Tibial nerve (tissue), 4 donors: Measurements from ENCODE around the gene TMEM192. TPM values are rescaled to one million over a fixed set of nuclear protein-coding genes. Genes with fewer than 3 reads are reported as not detected.
A peak's percentile ranks its signal among the peaks of the same experiment; 100 is the strongest.
"Not testable (repeated sequence)": the region's sequence is repeated elsewhere in the genome, so short reads cannot be mapped to it uniquely, and the experiment has no call there.

ENCODE experiments used
- DNase-seq, 2 donors: peaks; one replicate each; pipeline ENCODE4 v3.0.0-alpha.2; 2019; ENCODE audit warnings: low spot score in 2 of 2
- H3K27ac ChIP-seq, 4 donors: fragments of 200-600 bp; sonication (generic) in 3 of 4; one replicate each; pipeline ENCODE4 v1.5.1; 2017 to 2019; ENCODE audit warnings: mild to moderate bottlenecking in 1 of 4
- H3K27me3 ChIP-seq, 2 donors: fragments of 200-600 bp; sonication (generic) in 1 of 2; one replicate each; pipeline versions ENCODE4 v1.5.1 to v1.6.0; 2017 to 2019
- H3K36me3 ChIP-seq, 3 donors: fragments of 200-600 bp; sonication (generic); one replicate each; pipeline ENCODE4 v1.5.1; 2018 to 2019
- H3K4me1 ChIP-seq, 4 donors: fragments of 200-600 bp; sonication (generic) in 3 of 4; one replicate each; pipeline ENCODE4 v1.5.1; 2017 to 2019
- H3K4me3 ChIP-seq, 4 donors: fragments of 200-600 bp; sonication (generic) in 3 of 4; one replicate each; pipeline ENCODE4 v1.5.1; 2017 to 2019; ENCODE audit warnings: mild to moderate bottlenecking in 1 of 4, moderate library complexity in 1 of 4
- H3K9me3 ChIP-seq, 4 donors: fragments of 200-600 bp; sonication (generic) in 3 of 4; one replicate each; pipeline ENCODE4 v1.5.1; 2017 to 2019
- CTCF ChIP-seq, 5 experiments: fragments of 200-600 bp in 3 of 5; fragments of 450-650 bp in 2 of 5; sonication (generic) in 3 of 5; IDR thresholded peaks; one replicate each; pipeline ENCODE4 v1.5.1; 2016 to 2019; ENCODE audit warnings: antibody characterized with exemption in 5 of 5, mild to moderate bottlenecking in 3 of 5, moderate library complexity in 2 of 5
- EP300 ChIP-seq, 2 donors: sonication (generic); formaldehyde crosslinking; IDR thresholded peaks; one replicate each; pipeline ENCODE4 v1.6.1; 2017; ENCODE audit warnings: antibody characterized with exemption in 2 of 2, mild to moderate bottlenecking in 1 of 2
- POLR2A ChIP-seq, 2 donors: fragments of 450-650 bp; IDR thresholded peaks; one replicate each; pipeline ENCODE4 v1.6.1; 2017; ENCODE audit warnings: antibody characterized with exemption in 2 of 2, mild to moderate bottlenecking in 2 of 2, moderate library complexity in 2 of 2
- WGBS, 2 donors: methylation state at CpG; one replicate each; pipeline ENCODE4 v1.1.5; 2018; 5-methylcytosine and 5-hydroxymethylcytosine counted together
- total RNA-seq, 4 donors: library from RNA; depleted of rRNA; stranded (reverse); fragments of >200 nt; gene quantifications; one replicate each; pipeline ENCODE4 v1.1.0, GENCODE V29; 2016

The TMEM192 gene
- total RNA-seq, 4 donors from 2014 or later = 15.6 to 32.4 (median 20.4) TPM

DNA sequence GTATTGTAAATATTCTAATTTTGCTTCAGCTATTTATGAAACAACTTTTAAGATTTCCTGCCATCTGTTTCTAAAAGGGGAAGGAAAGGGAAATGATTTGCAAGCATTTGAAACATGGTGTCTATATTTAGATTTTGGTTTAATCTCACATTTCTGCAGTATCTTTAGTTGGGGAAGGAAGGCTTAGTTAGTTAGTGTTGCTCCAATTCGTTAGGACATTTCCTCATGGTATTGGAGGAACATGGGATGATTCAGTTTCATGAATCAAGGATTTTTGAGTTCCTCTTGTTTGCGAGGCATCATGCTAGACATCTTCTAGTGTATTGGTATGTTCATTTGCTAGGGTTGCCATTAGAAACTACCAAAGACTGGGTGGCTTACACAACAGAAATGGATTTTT is 20.5 kb upstream of the TMEM192 start:
- Histone ChIP-seq H3K27me3 (no peaks in the 10 kb centered on the region), H3K4me1 (peaks cover 0 to 7% (median 0%) of the 10 kb centered on the region in 4 donors), H3K9me3 (peaks cover 0 to 7% (median 0%) of the 10 kb centered on the region in 4 donors), H3K36me3 (no peaks in the 10 kb centered on the region), H3K27ac (no peak overlapping the region), H3K4me3 (no peak overlapping the region)
- DNase-seq = no peak
- TF ChIP-seq EP300 (IDR thresholded peaks at IDR 0.05) = peak in 1 of 2 donors; percentile 37
- no peak for TF ChIP-seq CTCF (IDR thresholded peaks at IDR 0.05)
- TF ChIP-seq POLR2A (IDR thresholded peaks at IDR 0.05) = no peak
- WGBS, 2 donors = 61 to 67% methylated on average over 2 of the region's 2 CpGs

DNA sequence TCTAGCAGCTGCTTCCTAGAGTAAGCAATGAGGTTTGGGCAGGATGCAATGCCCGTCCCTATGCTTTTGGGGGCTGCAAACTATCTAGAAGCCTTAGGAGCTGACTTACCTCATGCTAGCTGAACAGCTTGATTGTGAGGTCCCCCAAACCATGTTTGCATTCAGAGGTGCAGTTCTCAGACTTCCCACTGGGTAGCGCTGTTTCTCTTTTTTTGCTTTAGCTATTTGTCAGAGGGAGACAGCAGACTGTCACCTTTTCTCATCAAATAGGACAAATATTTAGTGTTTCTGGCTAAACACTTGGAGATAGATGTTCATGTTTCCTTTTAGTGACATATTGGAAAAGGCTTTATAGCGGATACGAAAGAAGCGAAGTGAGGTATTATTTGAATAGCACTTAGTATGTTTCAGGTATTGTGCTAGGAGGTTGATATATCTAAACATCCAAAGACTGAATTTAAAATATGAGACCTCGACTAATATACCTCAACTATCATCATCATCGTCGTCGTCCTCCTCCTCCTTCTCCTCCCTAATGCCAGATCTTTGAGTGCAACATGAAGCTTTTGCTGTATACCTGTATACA is 18.7 kb upstream of the TMEM192 start:
- H3K27me3 ChIP-seq = no peaks in the 10 kb centered on the region
- WGBS, 2 donors = 17 to 24% methylated on average over 9 of the region's 9 CpGs
- H3K9me3 ChIP-seq = no peaks in the 10 kb centered on the region
- no peak overlapping the region for H3K27ac ChIP-seq
- peak; percentile 41 to 84 for DNase-seq
- TF ChIP-seq CTCF (IDR thresholded peaks at IDR 0.05) (peak; percentile 83 to 94 (median 89)), POLR2A (IDR thresholded peaks at IDR 0.05) (no peak), EP300 (IDR thresholded peaks at IDR 0.05) (no peak)
- H3K4me3 ChIP-seq = no peak overlapping the region
- peaks cover 0 to 7% (median 0%) of the 10 kb centered on the region in 4 donors for H3K4me1 ChIP-seq
- H3K36me3 ChIP-seq = no peaks in the 10 kb centered on the region

DNA sequence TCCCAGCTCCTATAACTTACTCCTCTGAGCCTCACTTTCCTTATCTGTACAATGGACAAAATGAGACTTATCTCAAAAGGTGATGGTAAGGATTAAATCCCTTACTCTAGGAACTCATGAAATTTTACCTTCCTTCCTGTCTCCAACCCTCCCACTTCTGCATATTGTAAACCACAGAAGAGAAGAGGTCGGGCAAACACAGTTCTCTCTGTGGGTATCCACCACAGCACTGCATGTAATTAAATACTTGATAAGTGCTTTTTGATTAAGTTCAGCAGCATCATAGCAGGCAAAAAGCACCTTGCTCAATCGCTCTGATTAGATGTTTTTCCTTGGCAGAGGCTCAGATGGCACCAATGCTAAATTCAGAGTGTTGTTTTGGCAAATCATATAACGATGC is 17.3 kb upstream of the TMEM192 start:
- DNase-seq = no peak
- Histone ChIP-seq H3K27ac (no peak overlapping the region), H3K4me1 (peaks cover 0 to 7% (median 0%) of the 10 kb centered on the region in 4 donors), H3K27me3 (no peaks in the 10 kb centered on the region), H3K9me3 (no peaks in the 10 kb centered on the region), H3K4me3 (no peak overlapping the region), H3K36me3 (no peaks in the 10 kb centered on the region)
- TF ChIP-seq CTCF (IDR thresholded peaks at IDR 0.05) (no peak), EP300 (IDR thresholded peaks at IDR 0.05) (no peak), POLR2A (IDR thresholded peaks at IDR 0.05) (no peak)
- WGBS, 2 donors = 59% methylated on average over 3 of the region's 3 CpGs

DNA sequence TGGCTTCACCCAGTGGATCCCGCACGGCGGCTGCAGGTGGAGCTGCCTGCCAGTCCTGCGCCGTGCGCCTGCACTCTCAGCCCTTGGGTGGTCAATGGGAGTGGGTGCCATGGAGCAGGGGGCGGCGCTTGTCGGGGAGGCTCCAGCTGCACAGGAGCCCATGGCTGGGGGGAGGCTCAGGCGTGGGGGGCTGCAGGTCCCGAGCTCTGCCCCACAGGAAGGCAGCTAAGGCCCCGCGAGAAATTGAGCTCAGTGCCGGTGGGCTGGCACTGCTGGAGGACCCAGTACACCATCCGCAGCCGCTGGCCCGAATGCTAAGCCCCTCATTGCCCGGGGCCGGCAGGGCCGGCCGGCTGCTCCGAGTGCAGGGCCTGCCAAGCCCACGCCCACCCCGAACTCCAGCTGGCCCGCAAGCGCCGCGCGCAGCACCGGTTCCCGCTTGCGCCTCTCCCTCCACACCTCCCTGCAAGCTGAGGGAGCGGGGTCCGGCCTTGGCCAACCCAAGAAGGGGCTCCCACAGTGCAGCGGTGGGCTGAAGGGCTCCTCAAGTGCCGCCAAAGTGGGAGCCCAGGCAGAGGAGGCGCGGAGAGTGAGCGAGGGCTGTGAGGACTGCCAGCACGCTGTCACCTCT is 13.3 kb upstream of the TMEM192 start:
- not testable (repeated sequence) for DNase-seq, H3K27me3 ChIP-seq, H3K4me3 ChIP-seq, H3K36me3 ChIP-seq, H3K27ac ChIP-seq, H3K9me3 ChIP-seq, H3K4me1 ChIP-seq
- 97 to 99% methylated on average over 13 to 28 of the region's 40 CpGs for WGBS, 2 donors

- H3K9me3 ChIP-seq = no peaks in the 10 kb centered on the region
- 59 to 62% methylated on average over 5 of the region's 5 CpGs for WGBS, 2 donors
- H3K4me3 ChIP-seq = no peak overlapping the region
- no peak overlapping the region for H3K27ac ChIP-seq
- H3K27me3 ChIP-seq = no peaks in the 10 kb centered on the region
- TF ChIP-seq POLR2A (IDR thresholded peaks at IDR 0.05) = no peak
- no peak for TF ChIP-seq EP300 (IDR thresholded peaks at IDR 0.05)
- no peak for TF ChIP-seq CTCF (IDR thresholded peaks at IDR 0.05)
- H3K4me1 ChIP-seq = no peaks in the 10 kb centered on the region
- DNase-seq = no peak
- no peaks in the 10 kb centered on the region for H3K36me3 ChIP-seq
Measured at GRCh38 chr4:165124488-165124887, 11.8 kb upstream of the TMEM192 start.
